ACC112 (cell line): ENCODE measurements around the gene ERICH3.

Source experiments
- H2AFZ ChIP-seq: fragments of 200-600 bp; sonication (generic); one replicate; pipeline ENCODE4 v1.6.0; 2017; ENCODE audit warnings: antibody characterized with exemption, low read length; ENCODE audit not compliant: unreplicated experiment
- H3K27ac ChIP-seq: fragments of 200-600 bp; sonication (generic); 2 replicates; pipeline ENCODE4 v1.5.1; 2014; ENCODE audit warnings: low read depth, mild to moderate bottlenecking, antibody characterized with exemption, low read length, moderate library complexity
- H3K27me3 ChIP-seq: fragments of 200-600 bp; sonication (generic); 2 replicates; pipeline ENCODE4 v1.6.1; 2014; ENCODE audit warnings: mild to moderate bottlenecking, antibody characterized with exemption, low read length, moderate library complexity, mixed read lengths; ENCODE audit not compliant: insufficient read depth
- H3K36me3 ChIP-seq: fragments of 200-600 bp; sonication (generic); 2 replicates; pipeline ENCODE4 v1.6.1; 2016; ENCODE audit warnings: mild to moderate bottlenecking, antibody characterized with exemption, low read length, moderate library complexity, mixed read lengths; ENCODE audit not compliant: insufficient read depth
- H3K4me1 ChIP-seq: fragments of 200-600 bp; sonication (generic); one replicate; pipeline ENCODE4 v1.6.1; 2016; ENCODE audit warnings: low read length, mixed read lengths; ENCODE audit not compliant: insufficient read depth, unreplicated experiment, control insufficient read depth
- H3K4me3 ChIP-seq: fragments of 200-600 bp; sonication (generic); 2 replicates; pipeline ENCODE4 v1.5.1; 2014; ENCODE audit warnings: mild to moderate bottlenecking, low read depth, low read length
- H3K79me2 ChIP-seq: fragments of 200-600 bp; sonication (generic); one replicate; pipeline ENCODE4 v1.6.0; 2016; ENCODE audit warnings: low read length; ENCODE audit not compliant: control insufficient read depth, unreplicated experiment, insufficient read depth

Gene ERICH3

DNA sequence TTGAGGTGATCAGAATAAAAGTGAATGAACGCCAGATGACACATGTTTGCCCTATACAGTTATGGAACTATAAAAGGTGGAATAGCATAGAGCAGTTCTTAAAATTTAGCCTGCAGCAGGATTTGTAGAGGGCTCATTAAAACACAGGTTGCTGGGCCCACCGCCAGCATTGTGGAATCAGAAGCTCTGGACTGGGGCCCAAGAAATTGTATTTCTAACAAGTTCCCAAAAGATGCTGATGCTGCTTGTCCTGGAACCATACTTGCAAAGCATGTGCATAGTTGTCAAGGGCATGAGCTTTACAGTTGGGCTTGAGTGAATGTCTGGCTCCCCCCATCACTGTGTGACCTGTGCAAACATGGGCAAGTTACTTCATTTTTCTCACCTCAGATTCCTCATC lies 123.7 kb downstream of the ERICH3 start:
- Histone ChIP-seq H3K79me2 (no peaks in the 10 kb centered on the region), H3K4me1 (no peaks in the 10 kb centered on the region), H3K27ac (no peak overlapping the region), H3K4me3 (no peak overlapping the region), H3K36me3 (no peaks in the 10 kb centered on the region), H3K27me3 (no peaks in the 10 kb centered on the region), H2AFZ (no peak overlapping the region)

DNA sequence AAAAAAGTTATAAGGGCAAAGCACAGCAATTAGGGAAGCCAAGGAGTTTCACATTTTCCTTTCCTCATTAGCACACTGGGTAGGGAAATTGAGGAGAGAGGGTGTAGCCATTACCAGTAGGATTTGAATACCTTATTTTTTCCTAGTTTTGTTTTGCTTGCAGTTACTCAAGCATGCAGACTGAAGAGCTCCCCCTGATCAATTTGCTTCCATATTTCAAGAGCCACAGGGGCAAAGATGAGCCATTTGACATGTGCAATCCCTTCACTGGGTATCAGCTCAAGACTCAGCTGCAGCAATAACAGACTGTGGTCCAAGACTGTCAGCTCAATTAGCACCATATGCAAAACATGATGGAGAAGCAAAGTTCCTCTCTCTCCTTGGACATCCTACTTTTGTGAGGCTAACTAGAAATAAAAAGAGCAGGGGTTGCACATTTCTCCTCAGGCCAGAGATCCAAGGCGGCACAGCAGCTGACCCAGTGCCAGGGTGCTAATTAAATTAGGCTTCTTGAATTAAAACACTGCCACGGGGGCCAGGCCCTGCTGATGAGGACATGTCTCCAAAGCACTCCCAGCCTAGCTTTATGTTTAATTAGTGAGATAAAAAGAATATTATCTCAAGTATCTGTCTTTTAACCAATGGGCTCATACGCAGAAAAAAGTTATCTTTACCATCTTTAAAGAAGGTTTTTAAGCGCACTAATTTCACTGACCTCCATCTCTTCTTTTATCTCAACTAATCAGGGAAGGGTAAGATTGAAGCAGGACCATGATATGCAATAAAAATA lies 124.4 kb downstream of the ERICH3 start:
- H2AFZ ChIP-seq = no peak overlapping the region
- no peak overlapping the region for H3K4me3 ChIP-seq
- H3K79me2 ChIP-seq = no peaks in the 10 kb centered on the region
- H3K27me3 ChIP-seq = no peaks in the 10 kb centered on the region
- H3K36me3 ChIP-seq = no peaks in the 10 kb centered on the region
- no peaks in the 10 kb centered on the region for H3K4me1 ChIP-seq
- no peak overlapping the region for H3K27ac ChIP-seq

DNA sequence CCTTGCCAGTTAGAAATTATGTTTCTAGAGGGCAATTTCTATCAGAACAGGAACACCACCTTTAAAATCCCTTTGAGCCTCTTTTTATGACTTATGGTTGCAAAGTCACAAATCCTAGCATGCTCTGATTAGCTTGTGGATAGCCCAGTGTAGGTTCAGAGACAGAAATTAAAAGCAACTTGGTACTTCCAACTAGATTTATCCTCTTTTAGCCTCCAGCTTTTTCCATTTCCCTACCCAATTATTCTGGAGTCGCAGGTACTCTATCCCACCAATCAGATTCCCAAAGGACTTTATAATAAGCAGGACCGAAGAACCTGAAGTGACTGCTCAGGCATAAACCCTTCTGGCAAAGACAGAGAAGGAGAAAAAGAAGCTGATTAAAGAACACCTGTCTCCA lies 127.8 kb downstream of the ERICH3 start:
- Histone ChIP-seq H2AFZ (no peak overlapping the region), H3K27me3 (no peaks in the 10 kb centered on the region; the same call in 1 of the 2 replicates), H3K36me3 (no peaks in the 10 kb centered on the region)

DNA sequence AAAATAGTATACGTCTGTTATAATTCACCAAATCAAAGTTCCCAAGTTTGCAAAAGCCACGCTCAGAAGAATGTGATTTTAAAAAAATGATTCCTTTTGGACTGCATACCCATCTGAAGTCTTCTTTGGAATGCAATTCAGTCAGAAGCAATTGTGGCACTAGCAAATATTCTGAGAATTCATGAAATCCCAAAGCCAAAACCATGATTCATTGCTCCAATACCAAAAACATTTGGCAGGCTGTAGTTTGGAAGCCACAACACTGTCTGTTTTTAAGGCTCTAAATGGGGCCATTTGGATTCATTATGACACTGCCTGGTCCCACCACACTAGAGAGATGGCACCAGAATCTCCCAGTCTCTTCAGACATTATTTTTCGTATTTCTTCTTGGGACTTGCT lies 139.4 kb downstream of the ERICH3 start:
- Histone ChIP-seq H3K4me1 (no peaks in the 10 kb centered on the region), H3K27me3 (no peaks in the 10 kb centered on the region), H3K27ac (no peak overlapping the region), H3K36me3 (no peaks in the 10 kb centered on the region), H2AFZ (no peak overlapping the region), H3K4me3 (no peak overlapping the region), H3K79me2 (no peaks in the 10 kb centered on the region)

More for the DNA sequence above, 127.8 kb downstream of the ERICH3 start:
- Histone ChIP-seq H3K27ac (no peak overlapping the region), H3K79me2 (no peaks in the 10 kb centered on the region), H3K4me3 (no peak overlapping the region), H3K4me1 (no peaks in the 10 kb centered on the region)

DNA sequence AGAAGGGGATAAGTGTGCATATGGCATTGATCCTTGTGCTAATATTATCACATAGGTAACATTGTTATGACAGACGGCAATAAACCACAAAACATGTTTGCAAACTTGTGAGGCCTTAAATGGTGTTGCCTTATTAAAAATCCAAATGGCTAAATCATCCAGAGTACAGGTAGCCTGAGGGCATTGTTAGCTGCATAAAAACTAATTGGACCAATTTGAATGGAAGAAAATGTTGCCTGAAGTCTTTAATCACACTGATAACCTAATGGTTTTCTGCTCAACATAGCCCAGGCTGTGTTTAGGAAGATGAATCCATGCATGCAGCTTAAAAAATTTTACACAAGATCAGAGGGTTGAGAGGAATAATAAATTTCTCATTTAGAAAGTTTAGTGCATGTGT lies 141.8 kb downstream of the ERICH3 start:
- H3K4me3 ChIP-seq = no peak overlapping the region
- no peaks in the 10 kb centered on the region for H3K36me3 ChIP-seq
- H2AFZ ChIP-seq = no peak overlapping the region
- H3K27me3 ChIP-seq = no peaks in the 10 kb centered on the region
- H3K4me1 ChIP-seq = no peaks in the 10 kb centered on the region
- H3K79me2 ChIP-seq = no peaks in the 10 kb centered on the region
- H3K27ac ChIP-seq = no peak overlapping the region

DNA sequence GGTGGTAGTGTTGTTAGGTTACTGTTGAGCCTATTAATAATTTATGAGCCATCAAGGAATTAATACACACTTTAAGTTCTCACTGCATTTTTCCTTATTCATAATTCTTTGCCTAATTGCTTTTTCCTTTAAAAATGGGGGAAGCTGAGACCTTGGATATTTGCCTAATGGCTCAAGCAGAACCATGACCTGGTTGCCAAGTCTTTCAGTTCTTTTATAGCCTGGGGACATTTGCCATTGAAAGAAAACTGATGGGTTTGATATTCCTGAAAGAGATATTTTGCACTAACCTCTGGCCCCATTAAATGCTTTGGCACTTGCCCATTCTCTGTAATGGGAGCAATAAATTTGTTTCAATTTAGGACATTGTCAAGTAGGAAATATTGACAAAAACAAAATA lies 142.7 kb downstream of the ERICH3 start:
- no peaks in the 10 kb centered on the region for H3K4me1 ChIP-seq
- H3K4me3 ChIP-seq = no peak overlapping the region
- no peaks in the 10 kb centered on the region for H3K79me2 ChIP-seq
- no peak overlapping the region for H2AFZ ChIP-seq
- H3K27me3 ChIP-seq = no peaks in the 10 kb centered on the region
- no peaks in the 10 kb centered on the region for H3K36me3 ChIP-seq
- no peak overlapping the region for H3K27ac ChIP-seq

DNA sequence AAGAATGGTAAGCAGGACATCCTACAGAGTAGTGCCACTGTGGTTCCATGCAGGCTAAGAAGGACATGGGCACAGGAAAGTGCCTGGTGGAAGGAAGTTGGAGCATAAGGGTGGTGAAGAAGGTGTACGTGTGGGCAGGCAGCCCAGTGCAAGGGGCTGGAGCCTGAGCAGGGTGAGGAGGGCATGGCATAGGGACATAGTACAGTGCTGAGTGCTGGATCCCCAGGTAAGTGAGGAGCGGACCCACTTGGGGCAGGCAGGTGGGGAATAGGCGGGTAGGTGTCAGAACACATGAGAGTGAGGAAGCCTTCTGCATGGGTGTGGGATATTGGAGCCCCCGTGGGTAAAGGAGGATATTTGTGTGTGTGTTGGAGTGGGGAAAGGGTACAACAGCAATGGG lies 145.5 kb downstream of the ERICH3 start:
- Histone ChIP-seq H3K36me3 (no peaks in the 10 kb centered on the region), H2AFZ (no peak overlapping the region), H3K4me1 (no peaks in the 10 kb centered on the region), H3K27ac (no peak overlapping the region), H3K79me2 (no peaks in the 10 kb centered on the region), H3K4me3 (no peak overlapping the region), H3K27me3 (no peaks in the 10 kb centered on the region)

DNA sequence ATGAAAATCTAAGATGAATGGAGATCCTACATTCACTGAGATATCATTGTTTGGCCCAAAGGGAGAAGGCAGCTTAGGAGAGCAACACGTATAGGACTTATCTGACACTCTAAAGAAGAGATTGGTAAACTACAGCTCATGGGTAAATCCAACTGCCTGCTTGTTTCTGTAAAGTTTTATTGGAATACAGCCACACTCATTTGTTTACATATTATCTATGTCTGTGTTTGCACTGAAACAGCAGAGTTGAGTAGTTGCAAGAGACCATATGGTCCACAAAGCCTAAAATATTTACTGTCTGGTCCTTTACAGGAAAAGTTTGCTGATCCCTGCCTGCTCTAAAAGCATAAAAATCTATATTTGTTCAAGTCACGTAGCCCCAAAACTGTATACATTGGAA lies 146.9 kb downstream of the ERICH3 start:
- Histone ChIP-seq H3K4me3 (no peak overlapping the region), H3K79me2 (no peaks in the 10 kb centered on the region), H3K4me1 (no peaks in the 10 kb centered on the region), H3K36me3 (no peaks in the 10 kb centered on the region), H2AFZ (no peak overlapping the region), H3K27ac (no peak overlapping the region), H3K27me3 (no peaks in the 10 kb centered on the region)

DNA sequence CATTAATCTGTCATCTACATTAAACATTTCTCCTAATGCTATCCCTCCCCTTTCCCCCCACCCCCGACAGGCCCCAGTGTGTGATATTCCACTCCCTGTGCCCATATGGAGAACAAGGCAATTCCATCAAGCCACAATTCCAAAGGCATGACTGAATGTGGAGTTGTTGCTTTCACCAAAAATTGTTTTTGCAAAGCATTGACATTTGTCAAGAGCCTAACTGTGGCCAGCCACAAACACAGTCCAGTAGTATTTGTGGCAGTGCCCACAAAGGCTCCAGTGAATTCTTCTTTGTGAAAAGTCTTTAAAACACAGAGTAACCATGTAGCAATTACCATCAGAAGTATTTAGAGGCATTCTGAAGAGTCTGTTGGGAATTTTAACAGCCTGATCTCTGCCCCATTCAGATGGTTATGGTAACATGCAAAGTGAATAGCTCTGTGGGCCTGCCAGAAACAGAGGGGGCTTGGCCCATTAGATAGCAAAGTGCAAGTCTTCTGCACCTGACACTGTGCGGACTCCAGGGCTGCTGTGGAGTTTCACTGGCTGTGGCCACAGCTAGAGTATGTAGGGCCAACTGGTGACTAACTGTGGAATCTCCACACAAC lies 149.6 kb downstream of the ERICH3 start:
- H3K27ac ChIP-seq = no peak overlapping the region
- H3K4me1 ChIP-seq = no peaks in the 10 kb centered on the region
- H2AFZ ChIP-seq = no peak overlapping the region
- H3K36me3 ChIP-seq = no peaks in the 10 kb centered on the region
- no peaks in the 10 kb centered on the region for H3K27me3 ChIP-seq
- no peaks in the 10 kb centered on the region for H3K79me2 ChIP-seq
- no peak overlapping the region for H3K4me3 ChIP-seq

DNA sequence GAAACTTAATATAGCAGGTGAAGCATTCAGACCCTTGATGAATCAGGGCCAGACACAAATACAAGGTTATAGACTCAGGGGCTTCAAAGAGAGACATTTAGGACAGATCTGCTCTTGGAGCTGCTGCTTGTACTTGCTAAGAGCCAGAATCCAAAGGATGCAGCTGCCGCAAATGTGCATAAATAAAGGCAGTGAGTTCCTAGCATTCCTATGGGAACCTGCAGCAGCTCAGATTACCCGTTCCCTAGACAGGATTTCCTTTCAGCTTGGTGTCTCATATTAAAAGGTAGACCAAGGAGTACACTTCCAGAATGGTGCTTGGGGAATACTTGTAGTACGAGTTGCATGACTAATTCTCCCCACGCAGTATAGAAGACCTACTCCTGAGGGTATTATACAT lies 151.4 kb downstream of the ERICH3 start:
- Histone ChIP-seq H2AFZ (no peak overlapping the region), H3K27ac (no peak overlapping the region), H3K4me1 (no peaks in the 10 kb centered on the region), H3K36me3 (no peaks in the 10 kb centered on the region), H3K4me3 (no peak overlapping the region), H3K27me3 (no peaks in the 10 kb centered on the region), H3K79me2 (no peaks in the 10 kb centered on the region)
